NCI-H2196 treated with DMSO at 0.1 percent for 48 hours (cell line): ENCODE results near the gene LBHD1.
"Not testable (repeated sequence)": the region's sequence is repeated elsewhere in the genome, so short reads cannot be mapped to it uniquely, and the experiment has no call there.

Source experiments
- DNase-seq: peaks from one replicate; lab custom pipeline; 2025; ENCODE audit not compliant: unreplicated experiment; lab: John Stamatoyannopoulos, UW

The LBHD1 gene

GRCh38 chr11:62671608-62672389 lies at the start of gene LBHD1, which contains the start of gene UQCC3:
Gene LBHD1 (minus strand): TSS chr11:62672267. CDS start chr11:62670031, 2,236 bp downstream.
Gene UQCC3 (plus strand): TSS chr11:62671673. CDS start chr11:62671746, 73 bp downstream.
- peak; percentile 72 for DNase-seq

DNA sequence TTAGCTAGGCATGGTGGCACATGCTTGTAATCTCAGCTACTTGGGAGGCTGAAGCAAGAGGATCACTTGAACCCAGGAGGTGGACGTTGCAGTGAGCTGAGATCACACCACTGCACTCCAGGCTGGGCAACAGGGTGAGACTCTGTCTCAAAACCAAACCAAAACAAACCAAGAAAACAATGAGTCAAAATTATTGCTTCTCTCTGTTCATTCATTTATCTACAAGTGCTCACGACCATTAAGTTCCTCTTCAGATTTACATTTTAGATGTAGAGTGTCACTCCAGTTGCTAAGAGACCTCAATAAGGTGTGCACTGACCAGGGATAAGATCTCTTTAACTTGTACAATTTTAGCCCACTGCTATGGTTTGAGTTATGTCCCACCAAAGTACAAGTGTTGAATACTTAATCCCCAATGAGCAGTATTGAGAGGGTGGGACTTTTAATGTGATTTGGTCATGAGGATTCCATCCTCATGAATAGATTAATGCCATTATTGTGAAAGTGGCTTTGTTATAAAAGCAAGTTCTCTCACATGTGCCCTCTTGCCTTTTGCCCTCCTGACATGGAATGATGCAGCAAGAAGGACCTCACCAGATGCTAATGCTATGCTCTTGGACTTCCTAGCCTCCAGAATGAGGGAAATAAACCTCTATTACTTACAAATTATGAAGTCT lies 47.4 kb upstream of the LBHD1 start:
- no peak for DNase-seq

GRCh38 chr11:62716816-62717215 lies 44.7 kb upstream of the LBHD1 start:
- DNase-seq: no peak

- DNase-seq: no peak
These were observed 44.1 kb upstream of the LBHD1 start for GRCh38 chr11:62716206-62716605.

DNA sequence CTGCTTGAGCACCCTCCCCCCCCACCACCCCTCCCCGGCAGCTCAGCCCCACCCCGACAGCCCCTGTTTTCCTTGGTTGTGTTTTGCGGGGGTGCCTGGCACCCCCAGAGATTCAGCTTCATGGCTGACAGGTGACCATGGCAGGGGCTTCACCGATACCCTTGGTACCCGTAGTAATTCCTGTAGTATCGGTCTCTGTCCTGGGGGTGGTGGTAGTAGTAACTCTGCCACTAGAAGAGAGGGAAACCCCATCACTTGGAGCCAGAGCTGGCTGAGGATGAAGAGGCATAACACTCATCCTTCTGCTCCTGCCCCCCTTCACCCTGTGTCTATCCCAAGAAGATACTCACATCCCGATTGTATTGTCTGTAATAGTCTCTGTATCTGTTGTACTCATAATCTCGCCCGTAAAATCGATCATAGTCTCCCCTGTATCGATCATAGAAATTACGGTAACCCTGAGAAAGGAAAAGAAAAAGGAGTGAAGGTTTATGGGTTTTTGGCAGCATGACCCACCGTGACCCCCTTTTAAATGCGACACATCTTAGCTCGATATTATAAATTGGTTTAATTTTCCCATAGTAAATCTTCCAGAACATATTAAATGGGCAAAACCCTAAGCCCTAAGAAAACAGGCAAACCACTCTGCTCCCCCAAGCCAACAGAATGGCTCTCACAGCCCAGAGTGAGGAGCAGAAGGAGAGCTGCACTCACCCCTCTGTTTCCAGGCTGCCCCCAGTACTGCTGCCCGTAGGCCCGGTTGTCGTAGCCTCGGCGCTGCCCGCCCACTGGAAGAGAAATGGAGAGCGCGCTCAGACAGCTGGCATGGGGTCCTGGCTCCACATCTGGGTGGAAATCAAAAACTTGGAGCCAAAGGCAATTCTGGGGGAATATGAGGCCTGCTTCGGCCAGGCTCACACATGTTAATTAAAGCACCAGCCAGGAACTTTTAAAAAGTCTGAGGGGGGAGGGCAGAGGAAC lies 43.4 kb upstream of the LBHD1 start:
- DNase-seq: no peak

GRCh38 chr11:62713343-62713742 lies 41.3 kb upstream of the LBHD1 start:
- no peak for DNase-seq

GRCh38 chr11:62712861-62713260 lies 40.8 kb upstream of the LBHD1 start:
- DNase-seq: no peak

- DNase-seq: no peak
These were observed 40.3 kb upstream of the LBHD1 start for GRCh38 chr11:62712276-62712812.

DNA sequence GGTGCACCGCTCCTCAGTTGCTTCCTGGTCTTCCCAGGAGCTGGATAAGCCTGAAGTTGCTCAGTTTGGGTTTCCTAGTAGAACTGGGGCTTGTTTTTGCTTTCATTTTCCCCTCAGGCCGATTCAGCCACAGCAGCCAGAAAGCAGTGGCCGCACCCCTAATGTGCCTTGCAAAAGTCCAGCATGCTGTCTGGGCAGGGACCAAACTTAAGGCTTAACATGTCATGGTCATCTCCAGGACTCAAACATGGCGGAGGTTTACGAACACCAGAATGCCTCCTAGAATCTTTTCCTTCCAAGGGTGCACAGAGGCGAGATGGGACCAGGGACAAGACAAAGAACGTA lies 37.9 kb upstream of the LBHD1 start:
- DNase-seq: peak; percentile 23

DNA sequence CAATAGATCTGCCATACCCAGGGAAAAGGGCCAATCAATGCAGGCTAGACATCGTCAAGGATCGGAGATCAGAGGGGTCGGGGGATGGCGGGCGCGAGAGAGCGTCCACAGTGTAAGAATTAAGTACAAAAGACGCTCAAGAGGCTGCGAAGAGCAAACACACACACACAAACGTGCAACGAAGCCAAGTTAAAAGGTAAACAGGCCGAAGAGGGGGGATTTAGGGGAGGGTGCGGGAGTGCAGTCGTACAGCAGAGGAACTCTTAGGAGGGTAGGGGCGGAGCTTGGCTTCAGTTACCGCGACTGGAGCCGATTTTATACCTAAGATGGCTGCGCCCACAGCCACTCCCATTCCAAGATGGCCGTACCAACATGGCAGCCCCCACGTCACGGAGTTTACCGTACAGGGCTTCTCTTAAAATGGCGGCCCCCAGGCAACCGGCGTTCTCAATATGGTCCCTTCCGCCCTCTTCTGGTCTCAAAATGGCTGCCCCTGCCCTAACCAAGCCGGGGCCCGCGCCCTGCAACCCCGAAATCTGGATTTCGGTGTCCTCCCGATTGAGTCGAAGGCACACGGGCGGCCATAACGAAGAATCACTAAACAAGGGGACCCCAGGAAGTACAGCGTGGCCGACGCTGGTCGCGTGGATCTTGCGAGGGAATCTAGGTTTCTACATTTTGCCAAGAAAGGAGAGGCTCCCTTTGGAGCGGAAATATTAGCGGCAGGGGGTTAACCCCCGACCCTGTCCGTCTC lies 37.4 kb upstream of the LBHD1 start:
- peak; percentile 97 for DNase-seq

DNA sequence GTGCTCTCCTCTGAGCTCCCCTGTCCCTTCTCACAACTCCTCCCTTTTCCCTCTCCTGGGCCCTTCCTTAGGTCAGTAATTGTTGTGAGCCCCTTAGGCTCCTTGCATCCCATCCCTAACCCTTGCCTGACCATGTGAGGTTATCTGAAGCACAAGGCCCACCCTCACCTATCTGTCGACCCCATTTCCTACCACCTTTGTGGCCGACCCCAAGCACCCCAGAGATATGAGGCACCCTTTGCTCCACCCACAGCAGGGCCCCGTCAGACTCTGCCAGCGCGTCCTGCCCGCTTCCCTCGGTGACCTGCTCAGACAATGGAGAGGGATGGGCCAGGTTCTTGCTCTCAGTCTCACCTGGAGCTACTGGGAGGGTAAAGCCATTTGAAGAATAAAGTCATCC lies 36.7 kb upstream of the LBHD1 start:
- peak; percentile 62 for DNase-seq

GRCh38 chr11:62708392-62708791 lies 36.3 kb upstream of the LBHD1 start:
- no peak for DNase-seq

DNA sequence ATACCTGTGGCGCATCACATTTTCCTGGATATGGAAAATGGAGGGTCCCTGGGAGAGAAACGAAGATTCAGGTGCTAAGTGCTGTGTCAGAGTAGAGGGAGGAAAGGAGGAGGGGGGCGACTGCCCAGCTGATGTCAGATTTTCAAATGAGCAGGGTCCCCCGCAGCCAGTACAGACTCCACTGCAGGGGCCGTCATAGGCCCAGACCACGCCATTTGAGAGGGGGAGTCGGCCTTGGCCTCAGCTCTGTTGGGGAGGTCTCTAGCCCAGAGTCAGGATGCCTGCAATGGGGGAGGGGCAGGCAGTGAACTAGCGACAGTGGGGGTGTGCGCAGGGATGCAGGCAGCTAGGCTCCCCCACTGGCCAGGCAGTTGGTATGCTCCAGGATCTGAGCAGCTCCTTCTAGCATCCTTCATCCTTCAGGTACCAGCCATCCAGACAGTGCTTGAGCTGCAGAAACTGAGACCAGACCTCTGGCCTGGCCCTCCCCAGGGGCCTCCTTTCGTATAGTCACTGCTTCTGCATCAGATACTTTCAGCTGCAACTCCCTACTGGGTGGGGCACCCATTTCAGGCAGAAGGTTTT lies 35.3 kb upstream of the LBHD1 start, which contains the start of the genes BSCL2 and GNG3:
BSCL2 (minus strand) TSS at position 148 of the 585 bp plus-strand sequence. CDS start 229 bp downstream, outside the sequence.
GNG3 (plus strand) TSS at position 400 of the 585 bp plus-strand sequence. CDS start 620 bp downstream, outside the sequence.
- DNase-seq: peak; percentile 12

- DNase-seq: no peak
These were observed 34.8 kb upstream of the LBHD1 start for GRCh38 chr11:62706850-62707247.

- DNase-seq: peak; percentile 88
These were observed 34.1 kb upstream of the LBHD1 start for GRCh38 chr11:62705880-62706849.

DNA sequence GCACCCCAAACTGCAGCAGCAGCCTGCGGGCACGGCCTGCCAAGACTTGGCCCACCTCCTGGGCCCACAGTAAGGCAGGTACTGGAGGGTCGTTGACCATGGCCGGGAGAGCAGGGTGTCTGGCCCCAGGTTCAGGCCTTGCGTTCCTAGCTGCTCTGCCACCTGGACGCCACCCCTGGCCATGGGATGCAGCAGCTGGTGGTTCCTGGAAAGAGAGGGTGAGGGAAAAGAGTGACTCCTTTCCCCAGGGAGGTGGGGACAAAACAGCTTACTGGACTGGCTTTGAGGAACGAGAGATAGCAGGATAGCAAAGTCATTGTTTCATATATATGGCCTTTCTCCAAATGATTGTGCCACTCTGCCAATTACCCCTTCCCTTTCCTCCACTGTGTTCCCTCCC lies 33.3 kb upstream of the LBHD1 start:
- DNase-seq: peak; percentile 33

GRCh38 chr11:62703921-62704320 lies 31.9 kb upstream of the LBHD1 start:
- not testable (repeated sequence) for DNase-seq

- DNase-seq: no peak
These were observed 30.2 kb upstream of the LBHD1 start for GRCh38 chr11:62702246-62702645.
